Left lung (tissue), 10 donors: ENCODE data around the gene PPP1R26. TPM values are rescaled to one million over a fixed set of nuclear protein-coding genes. Genes with fewer than 3 reads are reported as not detected.
"Not testable (repeated sequence)": the region's sequence is repeated elsewhere in the genome, so short reads cannot be mapped to it uniquely, and the experiment has no call there.

Experiments used
- ATAC-seq: fragments of 200-7000 bp; cut with Tn5 transposase; one replicate; pipeline ENCODE4 v1.9.1; 2020; ENCODE audit warnings: moderate library complexity
- DNase-seq, 4 donors: peaks; one replicate each; pipeline ENCODE4 v3.0.0-alpha.2; 2013 to 2020
- H3K27ac ChIP-seq, 2 donors: fragments of 200-600 bp; sonication (generic) in 1 of 2; one replicate each; pipeline versions ENCODE4 v1.5.0 to v1.8.0; 2020 to 2021
- H3K27me3 ChIP-seq, 2 donors: fragments of 200-600 bp; sonication (generic) in 1 of 2; one replicate each; pipeline versions ENCODE4 v1.5.0 to v1.8.0; 2020 to 2021
- H3K36me3 ChIP-seq, 2 donors: fragments of 200-600 bp; sonication (generic) in 1 of 2; one replicate each; pipeline versions ENCODE4 v1.5.0 to v1.8.0; 2020 to 2021
- H3K4me1 ChIP-seq, 2 donors: fragments of 200-600 bp; one replicate each; pipeline ENCODE4 v1.8.0; 2021
- H3K4me3 ChIP-seq, 2 donors: fragments of 200-600 bp; sonication (generic) in 1 of 2; one replicate each; pipeline versions ENCODE4 v1.5.0 to v1.8.0; 2020 to 2021; ENCODE audit warnings: mild to moderate bottlenecking in 1 of 2
- H3K9me3 ChIP-seq, 2 donors: fragments of 200-600 bp; sonication (generic) in 1 of 2; one replicate each; pipeline versions ENCODE4 v1.5.0 to v1.8.0; 2020 to 2021
- CTCF ChIP-seq, 2 donors: fragments of 200-600 bp; sonication (generic) in 1 of 2; IDR thresholded peaks; one replicate each; pipeline versions ENCODE4 v1.5.0 to v1.8.0; 2021; ENCODE audit warnings: antibody characterized with exemption in 2 of 2
- intact Hi-C, 2 donors: fragments of 100-400 bp; cut with DNase I; formaldehyde crosslinking; loops; one replicate each; pipeline versions ENCODE4 v1.11.2 to v1.14.2; 2022
- polyA plus RNA-seq, 6 donors: library from polyadenylated mRNA; unstranded; fragments of 120-200 nt; gene quantifications; one replicate each; pipeline ENCODE4 v1.2.1, GENCODE V29; 2013; ENCODE audit not compliant: insufficient read length in 6 of 6
- total RNA-seq, 2 donors: library from RNA; stranded (reverse); fragmentation: NEBNext Ultra II Directional; extraction: Animal tissue kit (Norgen Biotek cat#: 25700); gene quantifications; one replicate each; pipeline ENCODE4 v1.2.1, GENCODE V29; 2021
- donor health status: DM: no; HTN: yes; CAD: no.
- donor health status: DM: no; HTN: no; CAD: no.

Gene PPP1R26
- total and polyA plus RNA-seq, 8 donors = 18.1 to 37.7 (median 31.1) TPM

GRCh38 chr9:135455401-135456030 lies 24.1 kb upstream of the PPP1R26 start:
- Histone ChIP-seq H3K4me3 (no peak overlapping the region), H3K27me3 (peaks cover 0 to 18% of the 10 kb centered on the region in 2 donors), H3K4me1 (no peaks in the 10 kb centered on the region), H3K36me3 (no peaks in the 10 kb centered on the region), H3K9me3 (peaks cover 0 to 3% of the 10 kb centered on the region in 2 donors), H3K27ac (no peak overlapping the region)
- DNase-seq (no peak), ATAC-seq (no peak)
- intact Hi-C loops = no loop called here
- no peak for TF ChIP-seq CTCF (IDR thresholded peaks at IDR 0.05)

GRCh38 chr9:135456436-135457104 lies 23.0 kb upstream of the PPP1R26 start:
- H3K4me3 ChIP-seq = no peak overlapping the region
- H3K9me3 ChIP-seq = peaks cover 0 to 3% of the 10 kb centered on the region in 2 donors
- H3K36me3 ChIP-seq = no peaks in the 10 kb centered on the region
- H3K4me1 ChIP-seq = no peaks in the 10 kb centered on the region
- H3K27me3 ChIP-seq = peaks cover 0 to 18% of the 10 kb centered on the region in 2 donors
- intact Hi-C loops = no loop called here
- no peak for TF ChIP-seq CTCF (IDR thresholded peaks at IDR 0.05)
- no peak overlapping the region for H3K27ac ChIP-seq
- ATAC-seq (no peak), DNase-seq (no peak)

- H3K4me3 ChIP-seq, DNase-seq, H3K9me3 ChIP-seq, H3K4me1 ChIP-seq, ATAC-seq, H3K36me3 ChIP-seq, H3K27ac ChIP-seq, intact Hi-C loops: not testable (repeated sequence)
- H3K27me3 ChIP-seq = peaks cover 0 to 18% of the 10 kb centered on the region in 2 donors
Measured at GRCh38 chr9:135458478-135458877, 21.1 kb upstream of the PPP1R26 start.

GRCh38 chr9:135461936-135462335 lies 17.6 kb upstream of the PPP1R26 start:
- Histone ChIP-seq H3K4me3 (no peak overlapping the region), H3K36me3 (no peaks in the 10 kb centered on the region), H3K4me1 (no peaks in the 10 kb centered on the region), H3K9me3 (no peaks in the 10 kb centered on the region), H3K27me3 (peaks cover 0 to 12% of the 10 kb centered on the region in 2 donors), H3K27ac (no peak overlapping the region)
- intact Hi-C loops = no loop called here
- no peak for TF ChIP-seq CTCF (IDR thresholded peaks at IDR 0.05)
- no peak for ATAC-seq
- no peak for DNase-seq

- DNase-seq (no peak), ATAC-seq (no peak)
- Histone ChIP-seq H3K4me3 (no peak overlapping the region), H3K4me1 (no peaks in the 10 kb centered on the region), H3K27ac (no peak overlapping the region), H3K9me3 (no peaks in the 10 kb centered on the region), H3K36me3 (no peaks in the 10 kb centered on the region), H3K27me3 (peaks cover 0 to 11% of the 10 kb centered on the region in 2 donors)
- no peak for TF ChIP-seq CTCF (IDR thresholded peaks at IDR 0.05)
- intact Hi-C loops = no loop called here
Measured at GRCh38 chr9:135463140-135463539, 16.4 kb upstream of the PPP1R26 start.
